Smooth muscle cell (in vitro differentiated cells): ENCODE data around the gene MCM3AP. TPM values are rescaled to one million over a fixed set of nuclear protein-coding genes. Genes with fewer than 3 reads are reported as not detected.
"Not testable (repeated sequence)": the region's sequence is repeated elsewhere in the genome, so short reads cannot be mapped to it uniquely, and the experiment has no call there.

Source experiments
- DNase-seq: peaks from one replicate; lab custom pipeline; 2025; ENCODE audit not compliant: unreplicated experiment; lab: John Stamatoyannopoulos, UW
- H2AFZ ChIP-seq: fragments of 200-600 bp; sonication (generic); 2 replicates; pipeline ENCODE4 v1.6.0; 2016; ENCODE audit warnings: antibody characterized with exemption, low read depth, mild to moderate bottlenecking
- H3F3A ChIP-seq: fragments of 200-600 bp; sonication (generic); 2 replicates; pipeline ENCODE4 v1.6.0; 2017; ENCODE audit warnings: antibody characterized with exemption, low read depth
- H3K27ac ChIP-seq: fragments of 200-600 bp; sonication (generic); 2 replicates; pipeline ENCODE4 v1.5.1; 2016; ENCODE audit warnings: low read depth, mild to moderate bottlenecking
- H3K27me3 ChIP-seq: fragments of 200-600 bp; sonication (generic); 2 replicates; pipeline ENCODE4 v1.6.1; 2016; ENCODE audit warnings: low read depth, mild to moderate bottlenecking
- H3K36me3 ChIP-seq: fragments of 200-600 bp; sonication (generic); 2 replicates; pipeline ENCODE4 v1.5.1; 2016; ENCODE audit warnings: low read depth
- H3K4me1 ChIP-seq: fragments of 200-600 bp; sonication (generic); 2 replicates; pipeline ENCODE4 v1.5.1; 2016; ENCODE audit warnings: low read depth
- H3K4me2 ChIP-seq: fragments of 200-600 bp; sonication (generic); 2 replicates; pipeline ENCODE4 v1.6.0; 2016; ENCODE audit warnings: mild to moderate bottlenecking
- H3K4me3 ChIP-seq: fragments of 200-600 bp; sonication (generic); 2 replicates; pipeline ENCODE4 v1.5.1; 2016; ENCODE audit warnings: mild to moderate bottlenecking
- H3K79me2 ChIP-seq: fragments of 200-600 bp; sonication (generic); 2 replicates; pipeline ENCODE4 v1.6.0; 2016; ENCODE audit warnings: low read depth, mild to moderate bottlenecking
- H3K9ac ChIP-seq: fragments of 200-600 bp; sonication (generic); 2 replicates; pipeline ENCODE4 v1.6.0; 2016; ENCODE audit warnings: low read depth
- H3K9me3 ChIP-seq: fragments of 200-600 bp; sonication (generic); replicated peaks from 2 replicates; pipeline ENCODE4 v1.5.1; 2016; ENCODE audit warnings: low read depth
- H4K20me1 ChIP-seq: fragments of 200-600 bp; sonication (generic); 2 replicates; pipeline ENCODE4 v1.6.0; 2016; ENCODE audit warnings: low read depth
- WGBS: methylation state at CpG from one replicate; pipeline ENCODE4 v1.1.7; 2016; ENCODE audit warnings: low lambda C conversion rate; 5-methylcytosine and 5-hydroxymethylcytosine counted together
- polyA plus RNA-seq: library from polyadenylated mRNA; unstranded; fragments of >200 nt; fragmentation: Nextera tagmentation; extraction: Ambion mirVana; gene quantifications from 2 replicates; pipeline ENCODE4 v1.2.1, GENCODE V29; 2016
- total RNA-seq: library from RNA; depleted of rRNA; stranded (reverse); fragments of >200 nt; gene quantifications from 2 replicates; pipeline ENCODE4 v1.2.3, GENCODE V29; 2014
- TF ChIP-seq, protein P1 (sequence below): fragments of 200-600 bp; sonication (generic); IDR thresholded peaks from 2 replicates; pipeline ENCODE4 v1.5.1; 2017; ENCODE audit warnings: borderline replicate concordance, mild to moderate bottlenecking, antibody characterized with exemption; ENCODE audit not compliant: insufficient read depth, poor library complexity, severe bottlenecking

The MCM3AP gene
- total and polyA plus RNA-seq, 2 experiments from 2014 or later = 39.2 to 51.5 TPM

DNA sequence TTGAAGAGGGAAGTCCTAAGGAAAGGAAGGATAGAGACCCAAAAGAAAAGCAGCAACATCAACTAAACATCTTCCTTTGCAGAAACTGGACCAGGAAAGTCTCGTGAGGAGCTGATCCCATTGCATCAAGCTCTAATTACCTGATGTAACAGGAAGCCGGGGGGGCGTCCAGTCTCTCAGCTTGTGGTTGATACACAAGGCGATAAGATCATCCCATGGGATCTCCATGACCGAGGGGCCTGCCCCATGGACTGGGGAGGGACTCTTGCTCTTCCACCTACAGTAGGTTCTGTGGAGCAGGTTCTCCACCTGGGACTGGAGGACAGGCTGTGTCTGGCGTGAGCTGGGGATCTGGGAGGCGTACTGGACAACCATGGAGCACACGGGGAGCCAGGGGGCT lies 42.1 kb downstream of the MCM3AP start:
- no peak for DNase-seq
- peaks cover 4% of the 10 kb centered on the region for H4K20me1 ChIP-seq
- no peaks in the 10 kb centered on the region for H3K4me1 ChIP-seq
- WGBS = 94% methylated on average over 8 of the region's 8 CpGs
- no peak overlapping the region for H3K4me2 ChIP-seq
- H2AFZ ChIP-seq = no peak overlapping the region
- TF ChIP-seq, protein P1, sequence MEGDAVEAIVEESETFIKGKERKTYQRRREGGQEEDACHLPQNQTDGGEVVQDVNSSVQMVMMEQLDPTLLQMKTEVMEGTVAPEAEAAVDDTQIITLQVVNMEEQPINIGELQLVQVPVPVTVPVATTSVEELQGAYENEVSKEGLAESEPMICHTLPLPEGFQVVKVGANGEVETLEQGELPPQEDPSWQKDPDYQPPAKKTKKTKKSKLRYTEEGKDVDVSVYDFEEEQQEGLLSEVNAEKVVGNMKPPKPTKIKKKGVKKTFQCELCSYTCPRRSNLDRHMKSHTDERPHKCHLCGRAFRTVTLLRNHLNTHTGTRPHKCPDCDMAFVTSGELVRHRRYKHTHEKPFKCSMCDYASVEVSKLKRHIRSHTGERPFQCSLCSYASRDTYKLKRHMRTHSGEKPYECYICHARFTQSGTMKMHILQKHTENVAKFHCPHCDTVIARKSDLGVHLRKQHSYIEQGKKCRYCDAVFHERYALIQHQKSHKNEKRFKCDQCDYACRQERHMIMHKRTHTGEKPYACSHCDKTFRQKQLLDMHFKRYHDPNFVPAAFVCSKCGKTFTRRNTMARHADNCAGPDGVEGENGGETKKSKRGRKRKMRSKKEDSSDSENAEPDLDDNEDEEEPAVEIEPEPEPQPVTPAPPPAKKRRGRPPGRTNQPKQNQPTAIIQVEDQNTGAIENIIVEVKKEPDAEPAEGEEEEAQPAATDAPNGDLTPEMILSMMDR = no peak
- H3K4me3 ChIP-seq = no peak overlapping the region
- no peaks in the 10 kb centered on the region for H3K27me3 ChIP-seq
- no peak overlapping the region for H3K9ac ChIP-seq
- H3K36me3 ChIP-seq = peaks cover 35% of the 10 kb centered on the region
- no peaks in the 10 kb centered on the region for H3K79me2 ChIP-seq
- H3F3A ChIP-seq = no peaks in the 10 kb centered on the region
- no peaks in the 10 kb centered on the region for H3K9me3 ChIP-seq
- H3K27ac ChIP-seq = no peak overlapping the region

DNA sequence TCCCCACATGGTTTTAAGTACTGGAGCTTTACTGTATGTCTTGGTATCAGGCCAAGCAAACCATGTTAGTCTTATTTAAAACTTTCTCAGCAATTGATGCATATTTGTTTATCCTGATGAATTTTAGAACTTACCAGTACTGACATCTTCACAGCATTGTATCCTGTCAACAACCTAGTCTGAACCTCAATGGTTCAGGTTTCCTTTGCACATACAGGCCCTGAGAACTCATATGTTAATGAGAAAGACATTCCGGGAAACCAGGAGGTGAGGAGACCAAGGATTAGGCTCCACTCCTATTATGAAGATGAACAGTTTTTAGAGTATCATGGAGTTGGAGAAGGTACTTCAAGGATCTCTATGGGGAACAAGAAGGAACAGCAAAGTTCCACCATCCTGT lies 43.8 kb downstream of the MCM3AP start:
- DNase-seq, H3F3A ChIP-seq, H3K4me2 ChIP-seq, H4K20me1 ChIP-seq, H3K4me1 ChIP-seq, H3K9me3 ChIP-seq, H3K79me2 ChIP-seq, H3K27me3 ChIP-seq, H3K4me3 ChIP-seq, H3K27ac ChIP-seq, H2AFZ ChIP-seq, H3K9ac ChIP-seq: not testable (repeated sequence)
- 97% methylated on average over 1 of the region's 1 CpG for WGBS
- H3K36me3 ChIP-seq = peaks cover 40% of the 10 kb centered on the region

DNA sequence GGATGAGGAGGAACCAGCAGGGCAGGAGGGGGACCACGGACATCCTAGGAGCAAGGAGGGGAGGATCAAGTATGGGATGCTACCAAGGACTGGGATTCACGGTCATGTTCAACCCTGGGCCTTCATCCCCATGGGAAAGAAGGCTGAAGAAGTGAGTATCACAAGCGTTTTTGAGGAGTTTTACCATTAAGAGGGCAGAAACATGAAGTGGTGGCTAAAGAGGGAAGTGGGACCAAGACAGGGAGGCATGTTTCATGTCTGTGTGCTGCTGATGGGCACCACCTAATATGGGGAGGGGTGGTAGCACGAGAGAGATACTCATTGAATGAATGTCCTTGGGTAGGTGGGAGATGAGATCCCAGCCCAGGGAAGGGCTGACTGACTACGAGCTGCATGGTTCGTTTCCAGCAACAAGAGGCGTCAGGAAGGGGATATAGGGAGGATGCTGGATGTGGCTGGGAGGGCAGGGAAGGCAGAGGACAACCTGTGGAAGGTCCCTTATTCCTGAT lies 45.5 kb downstream of the MCM3AP start:
- TF ChIP-seq, protein P1 = no peak
- no peaks in the 10 kb centered on the region for H3K27me3 ChIP-seq
- peaks cover 41% of the 10 kb centered on the region for H3K36me3 ChIP-seq
- H3K4me3 ChIP-seq = no peak overlapping the region
- H4K20me1 ChIP-seq = no peaks in the 10 kb centered on the region
- no peaks in the 10 kb centered on the region for H3K9me3 ChIP-seq
- no peaks in the 10 kb centered on the region for H3F3A ChIP-seq
- no peaks in the 10 kb centered on the region for H3K4me1 ChIP-seq
- no peak overlapping the region for H3K4me2 ChIP-seq
- H3K9ac ChIP-seq = no peak overlapping the region
- H2AFZ ChIP-seq = no peak overlapping the region
- no peak for DNase-seq
- H3K27ac ChIP-seq = no peak overlapping the region
- 98% methylated on average over 7 of the region's 7 CpGs for WGBS
- no peaks in the 10 kb centered on the region for H3K79me2 ChIP-seq

DNA sequence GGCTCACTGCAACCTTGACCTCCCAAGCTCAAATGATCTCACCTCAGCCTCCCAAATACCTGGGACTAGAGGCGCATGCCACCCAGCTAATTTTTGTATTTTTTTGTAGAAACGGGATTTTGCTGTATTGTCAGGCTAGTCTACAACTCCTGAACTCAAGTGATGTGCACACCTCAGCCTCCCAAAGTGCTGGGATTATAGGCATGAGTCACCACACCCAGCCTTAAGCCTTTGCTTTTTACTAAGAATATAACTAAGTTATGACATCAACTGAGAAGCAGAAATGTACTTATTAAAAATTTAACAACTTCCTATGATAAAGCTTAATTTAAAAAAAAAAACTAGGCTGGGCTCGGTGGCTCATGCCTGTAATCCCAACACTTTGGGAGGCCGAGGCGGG lies 47.9 kb downstream of the MCM3AP start:
- peaks cover 39% of the 10 kb centered on the region for H3K36me3 ChIP-seq
- H3K27ac ChIP-seq = no peak overlapping the region
- WGBS = 90% methylated on average over 5 of the region's 5 CpGs
- no peaks in the 10 kb centered on the region for H3K79me2 ChIP-seq
- TF ChIP-seq, protein P1 = no peak
- peaks cover 4% of the 10 kb centered on the region for H3F3A ChIP-seq
- no peak overlapping the region for H2AFZ ChIP-seq
- H3K4me3 ChIP-seq = no peak overlapping the region
- no peaks in the 10 kb centered on the region for H3K9me3 ChIP-seq
- H3K9ac ChIP-seq = no peak overlapping the region
- H4K20me1 ChIP-seq = no peaks in the 10 kb centered on the region
- no peak overlapping the region for H3K4me2 ChIP-seq
- no peak for DNase-seq
- H3K27me3 ChIP-seq = no peaks in the 10 kb centered on the region
- H3K4me1 ChIP-seq = no peaks in the 10 kb centered on the region
